Tibial nerve (tissue), 4 donors: ENCODE results near the gene DAAM2. TPM values are rescaled to one million over a fixed set of nuclear protein-coding genes. Genes with fewer than 3 reads are reported as not detected.
A peak's percentile ranks its signal among the peaks of the same experiment; 100 is the strongest.

Experiments used
- DNase-seq, 2 donors: peaks; one replicate each; pipeline ENCODE4 v3.0.0-alpha.2; 2019; ENCODE audit warnings: low spot score in 2 of 2
- H3K27ac ChIP-seq, 4 donors: fragments of 200-600 bp; sonication (generic) in 3 of 4; one replicate each; pipeline ENCODE4 v1.5.1; 2017 to 2019; ENCODE audit warnings: mild to moderate bottlenecking in 1 of 4
- H3K27me3 ChIP-seq, 2 donors: fragments of 200-600 bp; sonication (generic) in 1 of 2; one replicate each; pipeline versions ENCODE4 v1.5.1 to v1.6.0; 2017 to 2019
- H3K36me3 ChIP-seq, 3 donors: fragments of 200-600 bp; sonication (generic); one replicate each; pipeline ENCODE4 v1.5.1; 2018 to 2019
- H3K4me1 ChIP-seq, 4 donors: fragments of 200-600 bp; sonication (generic) in 3 of 4; one replicate each; pipeline ENCODE4 v1.5.1; 2017 to 2019
- H3K4me3 ChIP-seq, 4 donors: fragments of 200-600 bp; sonication (generic) in 3 of 4; one replicate each; pipeline ENCODE4 v1.5.1; 2017 to 2019; ENCODE audit warnings: mild to moderate bottlenecking in 1 of 4, moderate library complexity in 1 of 4
- H3K9me3 ChIP-seq, 4 donors: fragments of 200-600 bp; sonication (generic) in 3 of 4; one replicate each; pipeline ENCODE4 v1.5.1; 2017 to 2019
- EP300 ChIP-seq, 2 donors: sonication (generic); formaldehyde crosslinking; IDR thresholded peaks; one replicate each; pipeline ENCODE4 v1.6.1; 2017; ENCODE audit warnings: antibody characterized with exemption in 2 of 2, mild to moderate bottlenecking in 1 of 2
- POLR2A ChIP-seq, 2 donors: fragments of 450-650 bp; IDR thresholded peaks; one replicate each; pipeline ENCODE4 v1.6.1; 2017; ENCODE audit warnings: antibody characterized with exemption in 2 of 2, mild to moderate bottlenecking in 2 of 2, moderate library complexity in 2 of 2
- WGBS, 2 donors: methylation state at CpG; one replicate each; pipeline ENCODE4 v1.1.5; 2018; 5-methylcytosine and 5-hydroxymethylcytosine counted together
- total RNA-seq, 4 donors: library from RNA; depleted of rRNA; stranded (reverse); fragments of >200 nt; gene quantifications; one replicate each; pipeline ENCODE4 v1.1.0, GENCODE V29; 2016
- TF ChIP-seq, protein P1 (sequence below), 5 experiments: fragments of 200-600 bp in 3 of 5; fragments of 450-650 bp in 2 of 5; sonication (generic) in 3 of 5; IDR thresholded peaks; one replicate each; pipeline ENCODE4 v1.5.1; 2016 to 2019; ENCODE audit warnings: antibody characterized with exemption in 5 of 5, mild to moderate bottlenecking in 3 of 5, moderate library complexity in 2 of 5

The DAAM2 gene
- total RNA-seq, 4 donors from 2014 or later, result 73.9 to 133 (median 93.3) TPM

- H3K27ac ChIP-seq, result peak overlapping the region in 3 of 4 donors; percentile 10 to 86 (median 80)
- 56 to 61% methylated on average over 14 to 15 of the region's 15 CpGs for WGBS, 2 donors
- no peaks in the 10 kb centered on the region for H3K27me3 ChIP-seq
- peaks cover 0 to 68% (median 0%) of the 10 kb centered on the region in 3 donors for H3K36me3 ChIP-seq
- H3K9me3 ChIP-seq, result no peaks in the 10 kb centered on the region
- peaks cover 0 to 43% (median 6%) of the 10 kb centered on the region in 4 donors for H3K4me1 ChIP-seq
- H3K4me3 ChIP-seq, result no peak overlapping the region
- TF ChIP-seq EP300 (IDR thresholded peaks at IDR 0.05) (no peak), POLR2A (IDR thresholded peaks at IDR 0.05) (no peak)
- TF ChIP-seq, protein P1, sequence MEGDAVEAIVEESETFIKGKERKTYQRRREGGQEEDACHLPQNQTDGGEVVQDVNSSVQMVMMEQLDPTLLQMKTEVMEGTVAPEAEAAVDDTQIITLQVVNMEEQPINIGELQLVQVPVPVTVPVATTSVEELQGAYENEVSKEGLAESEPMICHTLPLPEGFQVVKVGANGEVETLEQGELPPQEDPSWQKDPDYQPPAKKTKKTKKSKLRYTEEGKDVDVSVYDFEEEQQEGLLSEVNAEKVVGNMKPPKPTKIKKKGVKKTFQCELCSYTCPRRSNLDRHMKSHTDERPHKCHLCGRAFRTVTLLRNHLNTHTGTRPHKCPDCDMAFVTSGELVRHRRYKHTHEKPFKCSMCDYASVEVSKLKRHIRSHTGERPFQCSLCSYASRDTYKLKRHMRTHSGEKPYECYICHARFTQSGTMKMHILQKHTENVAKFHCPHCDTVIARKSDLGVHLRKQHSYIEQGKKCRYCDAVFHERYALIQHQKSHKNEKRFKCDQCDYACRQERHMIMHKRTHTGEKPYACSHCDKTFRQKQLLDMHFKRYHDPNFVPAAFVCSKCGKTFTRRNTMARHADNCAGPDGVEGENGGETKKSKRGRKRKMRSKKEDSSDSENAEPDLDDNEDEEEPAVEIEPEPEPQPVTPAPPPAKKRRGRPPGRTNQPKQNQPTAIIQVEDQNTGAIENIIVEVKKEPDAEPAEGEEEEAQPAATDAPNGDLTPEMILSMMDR (IDR thresholded peaks at IDR 0.05), result peak; percentile 72 to 85 (median 78)
- DNase-seq, result peak; percentile 68 to 87
These were observed 73.1 kb downstream of the DAAM2 start for GRCh38 chr6:39865011-39865888.

GRCh38 chr6:39867592-39867991 lies 75.4 kb downstream of the DAAM2 start:
- 79 to 84% methylated on average over 6 of the region's 6 CpGs for WGBS, 2 donors
- no peaks in the 10 kb centered on the region for H3K27me3 ChIP-seq
- H3K4me3 ChIP-seq, result no peak overlapping the region
- H3K4me1 ChIP-seq, result peaks cover 0 to 25% (median 4%) of the 10 kb centered on the region in 4 donors
- no peak for TF ChIP-seq EP300 (IDR thresholded peaks at IDR 0.05)
- H3K9me3 ChIP-seq, result no peaks in the 10 kb centered on the region
- H3K27ac ChIP-seq, result no peak overlapping the region
- H3K36me3 ChIP-seq, result peaks cover 0 to 72% (median 0%) of the 10 kb centered on the region in 3 donors
- DNase-seq, result no peak

GRCh38 chr6:39870950-39871349 lies 78.8 kb downstream of the DAAM2 start:
- no peak for DNase-seq
- no peak for TF ChIP-seq EP300 (IDR thresholded peaks at IDR 0.05)
- TF ChIP-seq, protein P1 (IDR thresholded peaks at IDR 0.05), result peak in 2 of 5 experiments; percentile 9 to 10
- Histone ChIP-seq H3K36me3 (peaks cover 0 to 91% (median 0%) of the 10 kb centered on the region in 3 donors), H3K27ac (no peak overlapping the region), H3K9me3 (no peaks in the 10 kb centered on the region), H3K4me3 (no peak overlapping the region), H3K27me3 (no peaks in the 10 kb centered on the region), H3K4me1 (no peaks in the 10 kb centered on the region)
- 96 to 97% methylated on average over 3 of the region's 3 CpGs for WGBS, 2 donors

DNA sequence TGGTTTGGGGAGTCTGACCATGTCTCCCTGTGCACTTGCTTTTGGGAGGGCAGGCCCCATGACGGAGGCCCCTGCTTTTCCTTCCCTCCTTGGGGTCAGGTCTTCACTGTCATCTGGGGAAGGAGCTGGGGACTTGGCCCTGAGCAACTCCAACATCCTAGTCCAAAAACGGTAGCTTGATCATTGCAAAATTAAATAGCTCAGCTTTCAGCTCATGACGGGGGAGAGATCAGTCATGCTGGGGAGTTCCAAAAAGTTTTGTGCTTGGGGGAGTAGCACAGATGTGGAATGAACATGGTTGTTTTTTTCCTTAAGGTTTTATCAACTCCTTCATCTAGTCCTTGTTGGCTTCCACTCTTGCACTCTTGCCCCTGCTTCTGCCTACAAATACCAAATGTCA lies 81.3 kb downstream of the DAAM2 start:
- TF ChIP-seq, protein P1 (IDR thresholded peaks at IDR 0.05), result no peak
- TF ChIP-seq POLR2A (IDR thresholded peaks at IDR 0.05), result no peak
- TF ChIP-seq EP300 (IDR thresholded peaks at IDR 0.05), result no peak
- H3K4me1 ChIP-seq, result no peaks in the 10 kb centered on the region
- H3K4me3 ChIP-seq, result no peak overlapping the region
- WGBS, 2 donors, result 69 to 88% methylated on average over 3 of the region's 3 CpGs
- no peak for DNase-seq
- no peaks in the 10 kb centered on the region for H3K27me3 ChIP-seq
- peaks cover 0 to 95% (median 0%) of the 10 kb centered on the region in 3 donors for H3K36me3 ChIP-seq
- no peak overlapping the region for H3K27ac ChIP-seq
- H3K9me3 ChIP-seq, result no peaks in the 10 kb centered on the region

- H3K9me3 ChIP-seq, result no peaks in the 10 kb centered on the region
- peaks cover 0 to 96% (median 0%) of the 10 kb centered on the region in 3 donors for H3K36me3 ChIP-seq
- no peak overlapping the region for H3K4me3 ChIP-seq
- no peak for DNase-seq
- no peak overlapping the region for H3K27ac ChIP-seq
- TF ChIP-seq POLR2A (IDR thresholded peaks at IDR 0.05), result no peak
- TF ChIP-seq, protein P1 (IDR thresholded peaks at IDR 0.05), result no peak
- no peak for TF ChIP-seq EP300 (IDR thresholded peaks at IDR 0.05)
- peaks cover 0 to 19% (median 2%) of the 10 kb centered on the region in 4 donors for H3K4me1 ChIP-seq
- H3K27me3 ChIP-seq, result no peaks in the 10 kb centered on the region
These were observed 83.9 kb downstream of the DAAM2 start for GRCh38 chr6:39876111-39876510.
